GM21381 (cell line): ENCODE results near the gene DYNLT2B.
"Not testable (repeated sequence)": the region's sequence is repeated elsewhere in the genome, so short reads cannot be mapped to it uniquely, and the experiment has no call there.

Source experiments
- ATAC-seq: cut with Tn5 transposase; IDR thresholded peaks from one replicate; pipeline ENCODE4 v1.9.1; 2021; ENCODE audit warnings: mild to moderate bottlenecking, moderate library complexity; ENCODE audit not compliant: unreplicated experiment

The DYNLT2B gene

GRCh38 chr3:196317687-196318467 is at the start of gene DYNLT2B:
DYNLT2B (minus strand) TSS chr3:196318240; CDS start chr3:196318152, 88 bp downstream.
- peak; percentile 89 for ATAC-seq

GRCh38 chr3:196365736-196366135 is 47.7 kb upstream of the DYNLT2B start:
- ATAC-seq, result no peak

GRCh38 chr3:196360586-196360985 is 42.5 kb upstream of the DYNLT2B start:
- no peak for ATAC-seq

GRCh38 chr3:196358540-196358939 is 40.5 kb upstream of the DYNLT2B start:
- ATAC-seq, result not testable (repeated sequence)

GRCh38 chr3:196357905-196358304 is 39.9 kb upstream of the DYNLT2B start:
- ATAC-seq, result no peak

- ATAC-seq, result no peak
Measured at GRCh38 chr3:196356556-196356955, 38.5 kb upstream of the DYNLT2B start.

- no peak for ATAC-seq
Measured at GRCh38 chr3:196355668-196356067, 37.6 kb upstream of the DYNLT2B start.

- no peak for ATAC-seq
Measured at GRCh38 chr3:196354132-196354531, 36.1 kb upstream of the DYNLT2B start.

- ATAC-seq, result no peak
Measured at GRCh38 chr3:196351541-196351940, 33.5 kb upstream of the DYNLT2B start.

- ATAC-seq, result no peak
Measured at GRCh38 chr3:196350067-196350466, 32.0 kb upstream of the DYNLT2B start.

GRCh38 chr3:196348698-196349097 is 30.7 kb upstream of the DYNLT2B start:
- no peak for ATAC-seq

- ATAC-seq, result no peak
Measured at GRCh38 chr3:196344663-196345062, 26.6 kb upstream of the DYNLT2B start.

GRCh38 chr3:196343917-196344316 is 25.9 kb upstream of the DYNLT2B start:
- ATAC-seq, result not testable (repeated sequence)

GRCh38 chr3:196341137-196341536 is 23.1 kb upstream of the DYNLT2B start:
- ATAC-seq, result no peak

GRCh38 chr3:196340466-196340865 is 22.4 kb upstream of the DYNLT2B start:
- ATAC-seq, result no peak

GRCh38 chr3:196339493-196340254 is 21.6 kb upstream of the DYNLT2B start:
- no peak for ATAC-seq

GRCh38 chr3:196339044-196339443 is 21.0 kb upstream of the DYNLT2B start:
- ATAC-seq, result no peak

- ATAC-seq, result no peak
Measured at GRCh38 chr3:196336319-196337145, 18.5 kb upstream of the DYNLT2B start.

- ATAC-seq, result no peak
Measured at GRCh38 chr3:196335503-196335948, 17.5 kb upstream of the DYNLT2B start.

GRCh38 chr3:196334982-196335381 is 16.9 kb upstream of the DYNLT2B start:
- ATAC-seq, result no peak

- ATAC-seq, result no peak
Measured at GRCh38 chr3:196332168-196332567, 14.1 kb upstream of the DYNLT2B start.
